Cardiac septum (tissue), 1 donor: Measurements from ENCODE around the gene PCCB. TPM values are rescaled to one million over a fixed set of nuclear protein-coding genes. Genes with fewer than 3 reads are reported as not detected.
"Not testable (repeated sequence)": the region's sequence is repeated elsewhere in the genome, so short reads cannot be mapped to it uniquely, and the experiment has no call there.

Experiments
- DNase-seq: peaks from one replicate; pipeline ENCODE4 v3.0.0-alpha.2; 2020; ENCODE audit warnings: low spot score
- intact Hi-C: fragments of 100-400 bp; cut with DNase I; formaldehyde crosslinking; loops from one replicate; pipeline ENCODE4 v1.14.0; 2022
- total RNA-seq: library from RNA; stranded (reverse); fragmentation: NEBNext Ultra II Directional; extraction: Animal tissue kit (Norgen Biotek cat#: 25700); gene quantifications from one replicate; pipeline ENCODE4 v1.2.1, GENCODE V29; 2021
- donor health status: DM: no; HTN: no; CAD: no.

PCCB gene
- total RNA-seq, 1 donor from 2014 or later: 91.3 TPM

DNA sequence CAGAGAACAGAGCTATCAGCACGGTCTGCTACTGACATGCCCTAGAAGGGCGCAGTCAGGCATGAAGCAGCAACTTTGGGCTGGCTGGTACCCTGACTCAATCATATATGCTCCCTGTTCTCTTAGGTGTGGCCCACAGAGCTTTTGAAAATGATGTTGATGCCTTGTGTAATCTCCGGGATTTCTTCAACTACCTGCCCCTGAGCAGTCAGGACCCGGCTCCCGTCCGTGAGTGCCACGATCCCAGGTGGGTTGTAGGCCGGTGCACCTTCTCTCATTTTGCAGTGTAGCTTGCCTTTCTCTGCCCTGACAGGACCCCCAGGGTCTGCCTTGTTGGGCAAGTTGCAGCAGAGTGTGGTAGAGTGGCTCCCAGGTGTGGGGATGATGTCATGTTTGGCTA, 47.7 kb downstream of the PCCB start:
- intact Hi-C loops: no loop called here
- no peak for DNase-seq

- intact Hi-C loops: no loop called here
- no peak for DNase-seq
These were observed 50.3 kb downstream of the PCCB start for GRCh38 chr3:136300444-136300843.

DNA sequence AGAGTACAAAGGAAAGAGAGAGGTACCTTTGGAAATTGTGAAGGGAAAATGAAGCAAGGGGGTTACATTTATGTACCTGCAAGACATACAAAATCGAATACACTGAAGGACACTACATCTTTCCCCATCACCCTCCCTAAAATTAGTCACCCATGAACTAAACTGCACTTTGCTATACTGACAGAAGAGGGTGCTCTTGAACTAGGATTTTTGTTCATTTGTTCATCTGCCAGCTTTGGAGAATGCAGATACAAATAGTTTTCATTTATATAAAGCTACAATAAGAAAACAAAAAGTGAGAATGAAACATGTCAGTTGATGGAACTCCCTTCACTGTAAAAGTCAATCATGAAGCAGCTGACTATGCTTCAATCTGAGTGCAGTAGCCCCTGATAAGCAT, 55.7 kb downstream of the PCCB start:
- DNase-seq: no peak
- intact Hi-C loops: no loop called here

DNA sequence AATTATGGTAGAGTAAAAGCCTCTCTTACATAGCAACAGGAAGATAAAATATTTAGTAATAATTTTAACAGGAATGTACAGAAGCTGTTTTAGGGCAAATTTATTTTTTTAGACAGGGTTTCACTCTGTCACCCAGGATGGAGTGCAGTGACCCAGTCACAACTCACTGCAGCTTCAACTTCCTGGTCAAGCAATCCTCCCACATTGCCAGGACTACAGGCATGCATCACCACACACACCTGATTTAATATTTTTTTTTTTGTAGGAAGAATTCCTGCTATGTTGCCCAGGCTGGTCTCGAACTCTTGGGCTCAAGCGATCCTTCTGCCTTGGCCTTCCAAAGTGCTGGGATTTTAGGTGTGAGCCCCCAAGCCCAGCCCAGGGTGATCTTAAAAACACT, 61.1 kb downstream of the PCCB start:
- intact Hi-C loops: no loop called here
- no peak for DNase-seq

GRCh38 chr3:136311968-136312367, 61.8 kb downstream of the PCCB start:
- DNase-seq: no peak
- intact Hi-C loops: no loop called here

DNA sequence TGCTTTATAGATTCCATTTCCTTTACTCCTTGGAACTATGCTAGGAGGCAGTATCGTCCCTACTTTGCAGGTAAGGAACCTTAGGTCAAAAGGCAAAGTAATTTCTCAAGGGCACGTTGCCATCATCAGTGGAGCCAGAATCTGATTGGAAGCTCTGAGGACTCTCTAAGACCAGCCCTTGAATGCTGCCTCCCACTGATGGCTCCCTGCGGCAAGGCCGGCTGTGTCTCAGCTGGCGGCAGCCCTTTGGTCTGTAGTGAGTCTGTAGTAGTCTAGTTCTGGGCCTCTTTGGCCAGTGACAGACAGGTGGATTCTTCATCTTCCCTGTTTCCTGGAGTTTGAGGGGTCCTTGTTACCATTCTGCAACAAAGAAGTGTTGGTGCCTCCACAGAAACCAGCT, 76.2 kb downstream of the PCCB start:
- no peak for DNase-seq
- intact Hi-C loops: no loop called here

DNA sequence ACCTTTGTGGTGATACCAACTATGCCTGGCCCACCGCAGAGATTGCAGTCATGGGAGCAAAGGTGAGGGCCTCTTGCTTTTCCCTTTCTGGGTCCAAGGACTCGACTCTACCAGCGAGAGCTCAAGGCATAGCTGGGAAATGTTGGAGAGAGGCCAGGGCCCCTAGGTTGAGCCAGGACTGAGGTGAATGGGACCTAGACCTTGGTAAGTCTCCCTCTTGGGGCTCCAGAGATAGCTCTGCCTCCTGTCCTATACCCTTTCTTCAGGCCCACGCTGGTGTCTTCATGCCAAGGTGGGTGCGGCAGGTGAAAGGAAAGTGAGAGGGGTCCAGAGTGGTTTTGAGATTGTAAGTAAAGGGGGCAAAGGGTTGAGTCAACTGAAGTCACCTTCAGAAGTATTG, 77.5 kb downstream of the PCCB start:
- intact Hi-C loops: no loop called here

DNA sequence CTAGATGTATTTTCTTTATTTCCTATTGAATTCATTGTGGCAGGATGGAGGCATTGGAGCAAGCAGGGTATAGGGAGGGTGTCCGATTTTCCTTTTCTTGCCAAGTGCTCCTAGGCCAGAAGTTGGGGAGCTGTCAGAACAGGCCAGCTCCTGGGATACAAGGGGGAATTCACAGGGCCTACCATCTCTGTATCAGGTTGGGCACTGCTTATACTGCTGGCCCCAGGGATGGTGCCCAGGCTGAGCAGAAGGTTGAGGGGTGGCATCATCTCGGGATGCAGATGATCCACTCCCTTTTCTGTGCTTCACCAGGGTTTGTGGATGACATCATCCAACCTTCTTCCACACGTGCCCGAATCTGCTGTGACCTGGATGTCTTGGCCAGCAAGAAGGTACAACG, 79.5 kb downstream of the PCCB start:
- DNase-seq: no peak
- intact Hi-C loops: no loop called here

More for the DNA sequence above, 77.5 kb downstream of the PCCB start:
- DNase-seq: no peak

DNA sequence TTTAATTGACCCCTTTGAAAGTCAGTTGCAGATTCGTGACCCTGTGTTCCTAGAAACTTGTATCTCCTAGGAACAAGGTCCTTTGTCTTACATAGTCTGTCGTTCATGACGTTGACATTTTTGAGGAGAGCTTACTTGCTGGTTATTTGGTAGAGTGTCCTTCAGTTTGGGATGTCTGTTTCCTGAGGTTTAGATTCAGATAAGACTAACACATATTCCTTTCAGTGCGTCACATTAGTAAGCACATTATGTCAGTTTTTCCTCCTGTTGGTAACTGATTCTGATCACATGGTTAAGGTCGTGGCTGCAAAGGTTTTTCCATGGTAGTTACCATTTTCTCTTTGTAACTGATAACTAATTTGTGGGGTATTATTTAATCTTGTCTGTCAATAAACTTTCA, 80.8 kb downstream of the PCCB start:
- intact Hi-C loops: no loop called here
- DNase-seq: no peak

DNA sequence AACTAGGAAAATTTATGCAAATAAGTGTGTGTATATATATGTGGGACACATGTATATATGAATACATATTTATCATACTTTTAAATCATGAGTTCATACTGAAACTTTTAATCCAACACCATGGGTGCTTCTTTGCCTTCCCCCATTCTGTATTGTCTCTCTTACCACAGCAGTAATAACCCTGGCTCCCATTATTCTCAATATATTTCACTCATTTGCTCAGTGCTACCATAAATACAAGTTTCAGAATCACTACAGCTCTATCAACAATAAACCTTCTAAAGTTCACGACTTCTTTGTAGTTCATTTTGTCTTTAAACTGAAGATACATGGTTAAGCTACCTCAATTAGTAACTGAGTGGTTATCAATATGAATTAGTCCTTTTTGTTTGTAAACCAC, 82.2 kb downstream of the PCCB start:
- intact Hi-C loops: no loop called here
- no peak for DNase-seq

- DNase-seq: no peak
- intact Hi-C loops: no loop called here
These were observed 82.6 kb downstream of the PCCB start for GRCh38 chr3:136332776-136333175.

GRCh38 chr3:136334209-136334608, 84.1 kb downstream of the PCCB start:
- intact Hi-C loops: no loop called here
- no peak for DNase-seq

GRCh38 chr3:136334726-136335125, 84.6 kb downstream of the PCCB start:
- DNase-seq, intact Hi-C loops: not testable (repeated sequence)

DNA sequence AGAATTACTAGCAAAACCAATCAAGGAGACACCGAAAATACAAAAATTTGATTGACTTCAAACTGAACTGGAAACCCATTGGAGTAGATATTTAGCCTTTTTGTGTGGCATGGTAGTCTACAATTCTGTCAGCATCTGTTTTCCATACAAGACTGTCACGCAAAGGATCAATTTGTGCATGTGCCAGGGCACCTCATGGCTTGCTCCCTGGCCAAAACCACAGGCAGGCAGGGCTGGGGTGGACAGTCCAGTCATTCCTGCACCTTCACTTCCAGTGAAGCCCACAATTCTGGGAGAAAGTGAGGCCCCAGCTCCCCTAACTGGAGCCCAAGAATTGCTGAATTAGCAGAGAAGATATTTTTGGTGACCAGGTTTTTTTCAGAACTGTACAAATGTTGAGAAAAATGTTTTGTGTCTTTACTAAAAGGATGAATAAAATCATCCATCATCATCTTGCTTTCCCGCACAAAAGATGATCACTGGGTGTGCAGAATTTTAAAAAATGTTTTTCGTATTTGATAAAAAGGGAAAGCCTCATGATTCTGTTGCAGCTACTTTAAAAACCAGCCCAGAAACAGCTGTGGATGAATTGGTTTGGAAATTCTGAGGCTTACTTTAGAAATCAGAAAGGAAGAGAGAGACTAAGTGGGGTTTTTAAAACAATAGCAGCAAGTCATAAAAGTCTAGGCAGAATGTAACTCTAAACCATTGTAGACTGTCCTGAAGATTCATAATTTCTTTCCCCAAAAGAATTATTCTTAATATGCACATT, 86.4 kb downstream of the PCCB start:
- intact Hi-C loops: no loop called here
- DNase-seq: no peak

- no peak for DNase-seq
- intact Hi-C loops: no loop called here
These were observed 93.3 kb downstream of the PCCB start for GRCh38 chr3:136343446-136343845.

DNA sequence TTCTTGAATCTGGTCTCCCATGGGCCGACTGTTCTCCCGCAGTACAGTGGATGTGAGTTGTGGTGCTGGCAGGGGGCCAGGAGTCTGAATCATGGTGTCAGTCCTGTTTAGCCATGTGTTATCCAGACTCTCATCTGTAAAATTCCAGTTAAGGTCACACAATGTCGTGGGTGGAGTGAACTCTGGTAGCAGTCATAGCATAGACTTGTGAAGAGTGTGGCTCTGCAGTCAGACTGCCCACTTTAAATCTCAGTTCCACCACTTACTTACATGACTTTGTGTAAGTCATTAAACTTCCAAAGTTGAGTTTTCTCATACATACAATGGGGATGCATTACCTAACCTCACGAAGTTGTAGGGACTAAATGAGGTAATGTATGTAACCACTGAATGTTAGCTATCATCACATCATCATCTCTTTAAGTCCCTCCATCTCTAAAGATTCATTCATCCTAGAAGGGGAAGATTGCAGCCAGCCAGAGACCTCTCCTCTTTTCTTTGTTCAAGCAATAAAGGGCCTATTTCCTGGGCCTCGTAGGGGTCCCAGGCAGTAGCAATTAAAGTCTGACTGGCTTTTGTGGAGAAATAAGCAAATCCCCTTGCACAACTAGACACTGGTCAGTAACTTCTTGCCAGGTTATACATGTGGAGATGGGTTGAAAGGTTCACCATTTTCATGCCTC, 93.9 kb downstream of the PCCB start:
- intact Hi-C loops: no loop called here

GRCh38 chr3:136346486-136346885, 96.3 kb downstream of the PCCB start:
- intact Hi-C loops: no loop called here
- no peak for DNase-seq

More for the DNA sequence above, 93.9 kb downstream of the PCCB start:
- DNase-seq: peak; percentile 86

- intact Hi-C loops: no loop called here
- no peak for DNase-seq
These were observed 100.0 kb downstream of the PCCB start for GRCh38 chr3:136350132-136350531.

GRCh38 chr3:136350557-136350956, 100.4 kb downstream of the PCCB start:
- DNase-seq: no peak
- intact Hi-C loops: no loop called here

DNA sequence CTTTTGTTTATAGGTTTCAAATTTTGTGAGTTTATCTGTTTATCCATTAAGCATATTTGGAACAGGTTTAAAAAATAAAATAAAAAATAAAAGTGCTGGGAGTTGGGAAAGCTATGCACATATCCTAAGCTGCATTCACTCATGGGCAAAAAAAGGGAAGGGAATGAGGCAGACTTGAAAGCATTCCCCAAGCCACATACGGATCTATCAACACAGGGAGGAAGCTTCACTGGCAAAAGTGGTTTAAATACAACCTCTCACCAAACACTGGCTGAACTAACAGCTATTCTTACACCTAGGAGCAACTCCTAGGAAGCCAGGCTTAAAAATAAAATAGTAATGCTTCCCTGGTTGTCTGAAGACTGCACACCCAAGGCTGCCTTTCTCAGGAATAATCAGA, 101.2 kb downstream of the PCCB start:
- intact Hi-C loops: no loop called here

DNA sequence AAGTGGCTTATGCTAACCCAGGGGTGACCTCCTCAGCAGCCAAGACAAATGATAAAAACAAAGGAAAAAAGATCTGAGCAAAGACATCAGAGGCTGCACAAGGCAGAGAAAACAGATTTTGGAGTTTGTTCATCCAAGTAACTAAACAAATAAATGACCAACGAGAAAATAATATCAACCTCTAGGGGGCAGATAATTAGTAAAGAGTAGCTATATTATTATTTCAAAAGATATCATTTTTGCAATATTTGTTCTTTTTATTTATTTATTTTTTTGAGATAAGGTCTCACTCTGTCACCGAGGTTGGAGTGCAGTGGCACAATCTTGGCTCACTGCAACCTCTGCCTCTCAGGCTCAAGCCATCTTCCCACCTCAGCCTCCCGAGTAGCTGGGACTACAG, 101.8 kb downstream of the PCCB start:
- intact Hi-C loops: no loop called here
- no peak for DNase-seq

More for the DNA sequence above, 101.2 kb downstream of the PCCB start:
- no peak for DNase-seq
